A549 (cell line): ENCODE data around the gene RASGEF1C. TPM values are rescaled to one million over a fixed set of nuclear protein-coding genes. Genes with fewer than 3 reads are reported as not detected.
A peak's percentile ranks its signal among the peaks of the same experiment; 100 is the strongest.

Source experiments
- ATAC-seq, 2 experiments: fragments of 200-7000 bp in 1 of 2; fragments of >200 bp in 1 of 2; cut with Nextera tagmentation in 1 of 2; cut with Tn5 transposase in 1 of 2; 3 replicates each; pipeline versions ENCODE4 v1.8.0 to v1.9.1; 2018 to 2020; ENCODE audit warnings: mild to moderate bottlenecking in 1 of 2, moderate library complexity in 1 of 2
- CTCF ChIA-PET: fragments of 300-600 bp; sonication (Branson Sonifier 250); formaldehyde crosslinking; extraction: SDS; loops from one replicate; lab custom pipeline; 2021; ENCODE audit warnings: antibody characterized with exemption, inconsistent platforms; lab: Yijun Ruan, JAX
- POLR2A ChIA-PET: fragments of 350-600 bp; formaldehyde crosslinking; extraction: SDS; loops from one replicate; lab custom pipeline; 2021; ENCODE audit warnings: antibody characterized with exemption, inconsistent platforms; lab: Yijun Ruan, JAX
- DNase-seq, 2 experiments: peaks; one replicate each; pipeline versions ENCODE4 v3.0.0 to v3.0.0-alpha.2; 2011 to 2016; ENCODE audit warnings: low read depth in 1 of 2, low spot score in 1 of 2
- FAIRE-seq: peaks from 2 replicates; lab custom pipeline; 2011; peaks lifted over from hg19 to GRCh38; lab: Jason Lieb, UNC
- H3K27ac ChIP-seq, 2 experiments: fragments of >200 bp; sonication (Bioruptor Twin); formaldehyde crosslinking; 3 replicates each; pipeline ENCODE4 v1.5.1; 2016 to 2017
- H3K4me1 ChIP-seq: fragments of >200 bp; sonication (Bioruptor Twin); formaldehyde crosslinking; 3 replicates; pipeline ENCODE4 v1.6.1; 2016
- H3K4me2 ChIP-seq: fragments of >200 bp; sonication (Bioruptor Twin); formaldehyde crosslinking; 3 replicates; pipeline ENCODE4 v1.6.1; 2016
- H3K4me3 ChIP-seq: fragments of >200 bp; sonication (Bioruptor Twin); formaldehyde crosslinking; 3 replicates; pipeline ENCODE4 v1.5.1; 2016
- H3K9me3 ChIP-seq: fragments of >200 bp; sonication (Bioruptor Twin); formaldehyde crosslinking; 3 replicates; pipeline ENCODE4 v1.6.1; 2016
- ATOH8 ChIP-seq: fragments of 250-450 bp; sonication (Bioruptor Pico); IDR thresholded peaks from 2 replicates; pipeline ENCODE4 v1.5.0; 2020; ENCODE audit warnings: low read depth, mild to moderate bottlenecking, moderate library complexity
- CBX2 ChIP-seq: fragments of 200-600 bp; sonication (generic); IDR thresholded peaks from 2 replicates; pipeline ENCODE4 v1.6.1; 2016; ENCODE audit warnings: low read depth, mild to moderate bottlenecking, borderline replicate concordance
- CEBPB ChIP-seq, 2 experiments: fragments of >200 bp in 1 of 2; sonication (Bioruptor Twin) in 1 of 2; formaldehyde crosslinking in 1 of 2; IDR thresholded peaks; 2 replicates each; pipeline ENCODE4 v1.6.1; 2012 to 2016
- CHD4 ChIP-seq: fragments of 200-600 bp; sonication (generic); IDR thresholded peaks from 2 replicates; pipeline ENCODE4 v1.6.1; 2016; ENCODE audit warnings: antibody characterized with exemption, mild to moderate bottlenecking, borderline replicate concordance
- CTCF ChIP-seq: fragments of >200 bp; sonication (Bioruptor Twin); formaldehyde crosslinking; IDR thresholded peaks from 3 replicates; pipeline ENCODE4 v1.5.1; 2016
- E2F6 ChIP-seq: IDR thresholded peaks from 2 replicates; pipeline ENCODE4 v1.6.1; 2012; ENCODE audit warnings: low read depth, borderline replicate concordance
- EHF ChIP-seq: fragments of 250-450 bp; sonication (Bioruptor Pico); IDR thresholded peaks from 2 replicates; pipeline ENCODE4 v1.5.0; 2020; ENCODE audit warnings: mild to moderate bottlenecking
- ELK1 ChIP-seq: fragments of 150-350 bp; IDR thresholded peaks from 2 replicates; pipeline ENCODE4 v1.6.1; 2014; ENCODE audit warnings: low read depth, mild to moderate bottlenecking, low read length
- ESRRA ChIP-seq: fragments of 150-350 bp; IDR thresholded peaks from 2 replicates; pipeline ENCODE4 v1.6.1; 2014; ENCODE audit warnings: mild to moderate bottlenecking, low read length, borderline replicate concordance
- FOSB ChIP-seq: fragments of 250-450 bp; sonication (Bioruptor Pico); IDR thresholded peaks from 2 replicates; pipeline ENCODE4 v1.5.0; 2020; ENCODE audit warnings: mild to moderate bottlenecking, moderate library complexity
- FOXS1 ChIP-seq: fragments of 250-450 bp; sonication (Bioruptor Pico); IDR thresholded peaks from 2 replicates; pipeline ENCODE4 v1.5.0; 2020; ENCODE audit warnings: mild to moderate bottlenecking, moderate library complexity
- HEYL ChIP-seq: fragments of 250-450 bp; sonication (Bioruptor Pico); IDR thresholded peaks from 2 replicates; pipeline ENCODE4 v1.8.0; 2021; ENCODE audit warnings: mild to moderate bottlenecking, moderate library complexity
- HMGXB4 ChIP-seq: fragments of 250-450 bp; sonication (Bioruptor Pico); IDR thresholded peaks from 2 replicates; pipeline ENCODE4 v1.5.0; 2021; ENCODE audit warnings: mild to moderate bottlenecking, moderate library complexity, borderline replicate concordance
- HOXB13 ChIP-seq: fragments of 250-450 bp; sonication (Bioruptor Pico); IDR thresholded peaks from 2 replicates; pipeline ENCODE4 v1.5.0; 2020; ENCODE audit warnings: low read depth, mild to moderate bottlenecking, moderate library complexity
- HOXB5 ChIP-seq: fragments of 250-450 bp; sonication (Bioruptor Pico); IDR thresholded peaks from 2 replicates; pipeline ENCODE4 v1.5.0; 2020; ENCODE audit warnings: mild to moderate bottlenecking, moderate library complexity
- JUNB ChIP-seq: fragments of >200 bp; sonication (Bioruptor Twin); formaldehyde crosslinking; IDR thresholded peaks from 2 replicates; pipeline ENCODE4 v1.6.1; 2016
- MAX ChIP-seq: IDR thresholded peaks from 2 replicates; pipeline ENCODE4 v1.6.1; 2012
- NPAS2 ChIP-seq: fragments of 250-450 bp; sonication (Bioruptor Pico); IDR thresholded peaks from 2 replicates; pipeline ENCODE4 v1.8.0; 2022; ENCODE audit warnings: mild to moderate bottlenecking, moderate library complexity, borderline replicate concordance
- NR3C1 ChIP-seq: fragments of >200 bp; sonication (Bioruptor Twin); formaldehyde crosslinking; IDR thresholded peaks from 3 replicates; pipeline ENCODE4 v1.6.1; 2017
- RAD21 ChIP-seq, 2 experiments: fragments of >200 bp in 1 of 2; sonication (Bioruptor Twin) in 1 of 2; formaldehyde crosslinking in 1 of 2; IDR thresholded peaks in 1 of 2; conservative IDR thresholded peaks in 1 of 2; 2 replicates in 1 of 2; 3 replicates in 1 of 2; pipeline ENCODE4 v1.6.1; 2012 to 2018; ENCODE audit warnings: inconsistent platforms in 1 of 2
- RARB ChIP-seq: fragments of 250-450 bp; sonication (Bioruptor Pico); IDR thresholded peaks from 2 replicates; pipeline ENCODE4 v1.8.0; 2021; ENCODE audit warnings: mild to moderate bottlenecking, moderate library complexity
- REST ChIP-seq: fragments of 200-600 bp; sonication (generic); IDR thresholded peaks from 2 replicates; pipeline ENCODE4 v1.6.1; 2016; ENCODE audit warnings: antibody characterized with exemption, mild to moderate bottlenecking, moderate library complexity
- RFX5 ChIP-seq: fragments of 450-650 bp; IDR thresholded peaks from 2 replicates; pipeline ENCODE4 v1.7.1; 2014; ENCODE audit warnings: antibody characterized with exemption, mild to moderate bottlenecking, moderate library complexity
- RNF2 ChIP-seq: fragments of 200-600 bp; sonication (generic); IDR thresholded peaks from 2 replicates; pipeline ENCODE4 v1.6.1; 2016; ENCODE audit warnings: low read depth, mild to moderate bottlenecking, antibody characterized with exemption, moderate library complexity, borderline replicate concordance
- SMC3 ChIP-seq: fragments of >200 bp; sonication (Bioruptor Twin); formaldehyde crosslinking; IDR thresholded peaks from 3 replicates; pipeline ENCODE4 v1.6.1; 2018; ENCODE audit warnings: inconsistent platforms
- USF2 ChIP-seq: fragments of 450-650 bp; IDR thresholded peaks from 2 replicates; pipeline ENCODE4 v1.6.1; 2014; ENCODE audit warnings: antibody characterized with exemption
- ZC3H11A ChIP-seq: fragments of 450-650 bp; IDR thresholded peaks from 2 replicates; pipeline ENCODE4 v1.6.1; 2014; ENCODE audit warnings: antibody characterized with exemption, mild to moderate bottlenecking
- WGBS: methylation state at CpG from one replicate; pipeline ENCODE4 v1.1.6; 2017; ENCODE audit errors: missing lambda C conversion rate; 5-methylcytosine and 5-hydroxymethylcytosine counted together
- polyA plus RNA-seq, 4 experiments: library from polyadenylated mRNA; depleted of rRNA in 3 of 4; stranded (reverse); fragments of >200 nt; fragmentation: RNase III in 1 of 4; extraction: RNeasy Plus Mini Kit Qiagen cat#74134 plus additional on column Dnase treatment in 1 of 4; gene quantifications; 2 replicates in 3 of 4; 3 replicates in 1 of 4; pipeline ENCODE4 v1.2.3, GENCODE V29; 2011 to 2017

Gene RASGEF1C
- polyA plus RNA-seq, 2 of the 4 experiments (the other 2 are of a cell fraction) = 0.12 TPM; not detected in 1

- POLR2A ChIA-PET = no interaction called here
- DNase-seq = peak; percentile 42 to 66
- ATAC-seq = peak; percentile 69 to 90
- 11% methylated on average over 17 of the region's 59 CpGs for WGBS
- no peak for FAIRE-seq
- Histone ChIP-seq H3K27ac (peak overlapping the region in 1 of 2 experiments; percentile 55; a peak in 2 of 6 replicates), H3K9me3 (no peaks in the 10 kb centered on the region), H3K4me2 (peak overlapping the region; percentile 95), H3K4me3 (peak overlapping the region; percentile 37), H3K4me1 (peaks cover 9% of the 10 kb centered on the region; the same call in 1 of the 3 replicates)
- CTCF ChIA-PET = interaction anchor here (0.6 to 4.3 kb wide), 19 partner anchors 10 to 546 kb away, joined by 3 to 32 read pairs (median 3); partner anchors contain the start of gene RASGEF1C
- TF ChIP-seq NPAS2 (CRISPR knock-in tag) (no peak), ATOH8 (CRISPR knock-in tag) (no peak), FOXS1 (CRISPR knock-in tag) (no peak), E2F6 (no peak), MAX (peak; percentile 73), HEYL (CRISPR knock-in tag) (no peak), NR3C1 (no peak), USF2 (no peak), HOXB13 (CRISPR knock-in tag) (no peak), CHD4 (no peak), FOSB (CRISPR knock-in tag) (no peak), JUNB (no peak), RNF2 (no peak), ZC3H11A (no peak), CEBPB (IDR thresholded peaks at IDR 0.05) (no peak), REST (no peak), ELK1 (no peak), EHF (CRISPR knock-in tag) (no peak), RFX5 (no peak), CTCF (peak; percentile 49), SMC3 (peak; percentile 31; the same call in 2 of the 3 replicates), ESRRA (no peak), CBX2 (no peak), RARB (no peak), HMGXB4 (CRISPR knock-in tag) (no peak), HOXB5 (CRISPR knock-in tag) (no peak), RAD21 (conservative IDR thresholded peaks at IDR 0.05 in 1 of 2, IDR thresholded peaks at IDR 0.05 in 1 of 2) (peak; percentile 60 to 73)
Observed at GRCh38 chr5:180126716-180127681, 82.0 kb downstream of the RASGEF1C start.
